ENCODE data around the gene SEL1L2. TPM values are rescaled to one million over a fixed set of nuclear protein-coding genes. Genes with fewer than 3 reads are reported as not detected.

SEL1L2 gene
- not detected for total RNA-seq
- not detected for polyA plus RNA-seq (2013, experiment 1 of 2)
- polyA plus RNA-seq (2013, experiment 2 of 2), result not detected
- long read RNA-seq, experiment 1, result 0 reads
- long read RNA-seq, experiment 2, partial matches to known transcripts, result 0 of 1 reads
- long read RNA-seq, experiment 2, other reads (novel, unspliced or antisense), result 1 of 1 reads
- long read RNA-seq, experiment 3, result 0 reads
- long read RNA-seq, experiment 4, result 0 reads

- Mint-ChIP-seq H3K4me3 (no peak within 1 kb of the TSS), H3K4me1 (peaks cover 4% of the 10 kb centered on the region), H3K27me3 (ENCODE audit: insufficient read depth) (peaks cover 15% of the 10 kb centered on the region), H3K9me3 (peaks cover 18% of the 10 kb centered on the region), H3K27ac (peak within 1 kb of the TSS; percentile 27), H3K36me3 (ENCODE audit: low read depth) (no peaks in the 10 kb centered on the region)
- no peak within 1 kb of the TSS for H3K4me3 ChIP-seq (ENCODE audit: low read length)
- 64% methylated on average over 5 of the region's 5 CpGs; no CpG with 5 or more reads in 1 of the 2 experiments for WGBS, 2 experiments (ENCODE audit: insufficient coverage in 1 of 2, insufficient read length in 1 of 2)
- no peak for TF ChIP-seq CTCF (conservative IDR thresholded peaks at IDR 0.05)
- no peaks in the 10 kb centered on the region for H3K36me3 ChIP-seq (ENCODE audit: control insufficient read depth, insufficient read depth, low read length)
- H3K4me1 ChIP-seq (ENCODE audit: control insufficient read depth, insufficient read depth, low read length), result no peaks in the 10 kb centered on the region
- H3K27ac ChIP-seq (ENCODE audit: low read depth, low read length), result peak within 1 kb of the TSS; percentile 26
- H3K9me3 ChIP-seq (ENCODE audit: control insufficient read depth, low read length), result peaks cover 19% of the 10 kb centered on the region
- no peak within 1 kb of the TSS for H3K9ac ChIP-seq (ENCODE audit: extremely low read depth, low read length, poor library complexity, severe bottlenecking)
- H3K27me3 ChIP-seq (ENCODE audit: control insufficient read depth, insufficient read depth, low read length, poor library complexity, severe bottlenecking), result no peaks in the 10 kb centered on the region
- peak; percentile 85 for DNase-seq
Measured at GRCh38 chr20:13990465-13990864, at the start of gene SEL1L2. Gene SEL1L2 (minus strand): TSS chr20:13990614. CDS start chr20:13990534, 80 bp downstream.

GRCh38 chr20:14036567-14036966 lies 46.2 kb upstream of the SEL1L2 start:
- no peaks in the 10 kb centered on the region for H3K9me3 Mint-ChIP-seq
- H3K27ac Mint-ChIP-seq, result no peak overlapping the region
- Histone ChIP-seq H3K36me3 (ENCODE audit: control insufficient read depth, insufficient read depth, low read length) (no peaks in the 10 kb centered on the region), H3K27me3 (ENCODE audit: control insufficient read depth, insufficient read depth, low read length, poor library complexity, severe bottlenecking) (no peaks in the 10 kb centered on the region), H3K4me1 (ENCODE audit: control insufficient read depth, insufficient read depth, low read length) (no peaks in the 10 kb centered on the region), H3K9ac (ENCODE audit: extremely low read depth, low read length, poor library complexity, severe bottlenecking) (no peak overlapping the region), H3K4me3 (ENCODE audit: low read length) (no peak overlapping the region), H3K9me3 (ENCODE audit: control insufficient read depth, low read length) (no peaks in the 10 kb centered on the region), H3K27ac (ENCODE audit: low read depth, low read length) (no peak overlapping the region)
- no peaks in the 10 kb centered on the region for H3K27me3 Mint-ChIP-seq (ENCODE audit: insufficient read depth)
- H3K4me1 Mint-ChIP-seq, result no peaks in the 10 kb centered on the region
- no peak for DNase-seq
- no peak overlapping the region for H3K4me3 Mint-ChIP-seq
- no peaks in the 10 kb centered on the region for H3K36me3 Mint-ChIP-seq (ENCODE audit: low read depth)
- TF ChIP-seq CTCF (conservative IDR thresholded peaks at IDR 0.05), result no peak
- WGBS, 2 experiments (ENCODE audit: insufficient coverage in 1 of 2, insufficient read length in 1 of 2), result 92 to 96% methylated on average over 6 to 7 of the region's 7 CpGs

GRCh38 chr20:14033310-14033709 lies 42.9 kb upstream of the SEL1L2 start:
- H3K27ac ChIP-seq (ENCODE audit: low read depth, low read length), result no peak overlapping the region
- TF ChIP-seq CTCF (conservative IDR thresholded peaks at IDR 0.05), result no peak
- Mint-ChIP-seq H3K9me3 (no peaks in the 10 kb centered on the region), H3K27me3 (ENCODE audit: insufficient read depth) (no peaks in the 10 kb centered on the region), H3K4me1 (no peaks in the 10 kb centered on the region), H3K27ac (no peak overlapping the region), H3K36me3 (ENCODE audit: low read depth) (no peaks in the 10 kb centered on the region), H3K4me3 (no peak overlapping the region)
- no peak for DNase-seq
- H3K4me3 ChIP-seq (ENCODE audit: low read length), result no peak overlapping the region
- no peak overlapping the region for H3K9ac ChIP-seq (ENCODE audit: extremely low read depth, low read length, poor library complexity, severe bottlenecking)
- no peaks in the 10 kb centered on the region for H3K4me1 ChIP-seq (ENCODE audit: control insufficient read depth, insufficient read depth, low read length)
- no peaks in the 10 kb centered on the region for H3K9me3 ChIP-seq (ENCODE audit: control insufficient read depth, low read length)
- WGBS, 2 experiments (ENCODE audit: insufficient coverage in 1 of 2, insufficient read length in 1 of 2), result no CpG with 5 or more reads among the region's 1 CpG
- H3K36me3 ChIP-seq (ENCODE audit: control insufficient read depth, insufficient read depth, low read length), result no peaks in the 10 kb centered on the region
- no peaks in the 10 kb centered on the region for H3K27me3 ChIP-seq (ENCODE audit: control insufficient read depth, insufficient read depth, low read length, poor library complexity, severe bottlenecking)
